HG03442 (cell line): ENCODE results near the gene ZSCAN21.
A peak's percentile ranks its signal among the peaks of the same experiment; 100 is the strongest.

Experiments
- ATAC-seq: cut with Tn5 transposase; IDR thresholded peaks from one replicate; pipeline ENCODE4 v1.9.1; 2021; ENCODE audit warnings: mild to moderate bottlenecking, moderate library complexity; ENCODE audit not compliant: unreplicated experiment

Gene ZSCAN21

DNA sequence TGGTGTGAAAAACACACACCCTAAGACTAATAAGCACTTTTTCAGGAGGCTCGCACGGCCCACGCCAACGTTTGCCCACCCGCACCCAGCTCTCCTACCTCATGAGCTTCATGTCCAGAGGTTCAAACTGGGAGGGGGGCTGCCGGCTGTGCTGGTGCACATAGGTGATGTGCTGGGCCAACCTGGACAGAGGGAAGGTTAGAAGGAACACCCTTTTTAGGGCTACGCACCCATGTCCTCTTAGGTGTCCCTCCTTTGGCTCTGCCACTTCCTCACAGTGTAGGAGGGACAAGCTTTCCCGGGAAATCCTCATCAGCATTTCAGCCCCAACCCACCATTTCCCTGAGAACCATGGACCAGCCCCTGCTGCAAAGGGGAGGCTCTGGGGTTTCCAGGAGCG is 45.7 kb downstream of the ZSCAN21 start:
- no peak for ATAC-seq

DNA sequence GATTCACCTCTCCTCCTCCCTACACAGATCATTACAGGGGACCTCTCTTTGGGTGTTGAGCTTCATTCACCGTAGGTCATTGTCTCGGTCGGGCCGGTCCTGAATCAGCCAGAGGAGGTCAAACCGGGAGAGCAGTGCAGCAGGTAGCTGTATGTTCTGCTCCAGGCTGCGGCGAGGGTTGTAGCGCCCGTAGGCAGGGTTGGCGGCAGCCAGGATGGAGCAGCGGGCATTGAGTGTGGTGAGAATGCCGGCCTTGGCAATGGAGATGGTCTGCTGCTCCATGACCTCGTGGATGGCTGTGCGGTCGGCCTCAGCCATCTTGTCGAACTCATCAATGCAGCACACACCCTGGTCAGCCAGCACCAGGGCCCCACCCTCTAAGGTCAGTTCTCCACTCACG is 46.1 kb downstream of the ZSCAN21 start:
- ATAC-seq = no peak

DNA sequence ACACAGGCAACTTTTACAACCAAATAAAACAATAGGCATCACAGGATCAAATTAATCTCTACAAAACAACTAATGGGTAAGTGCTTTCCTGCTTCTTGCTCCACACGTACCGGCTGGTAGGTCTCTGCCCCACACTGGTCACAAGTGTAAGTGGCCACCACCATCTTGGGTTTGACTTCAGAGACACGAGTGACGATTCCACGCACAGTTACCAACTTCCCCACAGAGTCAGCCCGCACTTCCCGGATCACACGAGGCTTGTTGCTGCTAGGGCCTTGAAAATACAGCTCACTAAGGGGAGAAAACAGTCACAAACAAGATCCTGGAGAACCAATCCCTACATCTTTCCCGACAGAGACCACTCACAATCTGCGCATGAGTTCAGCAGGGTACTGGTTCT is 49.3 kb downstream of the ZSCAN21 start:
- no peak for ATAC-seq

DNA sequence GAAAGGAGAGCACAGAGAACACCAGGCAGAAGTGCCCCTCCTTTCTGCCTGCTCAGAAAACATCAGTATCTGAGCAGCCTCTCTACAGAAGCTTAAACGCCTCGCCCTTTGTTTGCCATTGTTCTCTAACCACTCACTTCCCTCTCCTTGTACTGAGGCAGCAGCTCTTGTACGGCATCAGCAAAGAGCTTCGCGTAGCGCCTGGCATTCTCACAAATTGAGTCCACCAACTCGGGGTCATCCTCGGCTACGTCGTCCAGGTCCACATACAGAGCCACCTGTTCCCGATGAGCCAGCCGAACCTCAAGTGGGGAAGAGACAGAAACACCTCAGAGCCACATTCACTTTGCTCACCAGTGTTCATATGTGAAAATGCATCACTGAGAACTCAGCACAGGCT is 49.9 kb downstream of the ZSCAN21 start:
- ATAC-seq = no peak

DNA sequence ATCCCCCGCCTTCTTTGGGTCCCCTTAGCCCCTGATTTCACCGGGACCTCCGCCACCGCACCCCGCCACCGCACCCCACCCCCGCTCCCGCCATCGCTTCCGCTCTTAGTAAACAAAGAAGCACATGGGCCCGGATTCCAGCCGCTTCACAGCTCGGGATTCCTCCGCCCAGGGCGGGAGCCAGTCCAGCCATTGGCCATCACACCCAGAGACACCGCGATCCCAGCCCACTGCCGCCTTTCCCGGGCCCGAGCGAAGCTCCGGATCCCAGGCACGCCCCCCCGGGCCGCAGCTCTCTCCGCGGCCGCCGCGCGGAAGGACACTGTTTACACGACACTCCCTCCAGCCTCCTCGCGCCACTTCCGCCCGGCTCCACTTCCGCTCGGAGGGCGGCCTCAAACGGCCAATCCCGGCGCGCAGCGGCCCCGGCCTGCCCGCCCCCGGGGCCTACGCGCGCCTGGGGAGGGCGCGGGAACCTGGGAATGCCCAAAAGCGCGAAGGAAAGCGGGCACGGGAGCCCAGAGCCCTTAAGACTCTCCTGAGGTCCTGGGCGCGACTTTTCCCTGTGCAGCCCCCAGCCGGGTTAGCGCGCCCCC is 50.9 kb downstream of the ZSCAN21 start:
- ATAC-seq = peak; percentile 61

DNA sequence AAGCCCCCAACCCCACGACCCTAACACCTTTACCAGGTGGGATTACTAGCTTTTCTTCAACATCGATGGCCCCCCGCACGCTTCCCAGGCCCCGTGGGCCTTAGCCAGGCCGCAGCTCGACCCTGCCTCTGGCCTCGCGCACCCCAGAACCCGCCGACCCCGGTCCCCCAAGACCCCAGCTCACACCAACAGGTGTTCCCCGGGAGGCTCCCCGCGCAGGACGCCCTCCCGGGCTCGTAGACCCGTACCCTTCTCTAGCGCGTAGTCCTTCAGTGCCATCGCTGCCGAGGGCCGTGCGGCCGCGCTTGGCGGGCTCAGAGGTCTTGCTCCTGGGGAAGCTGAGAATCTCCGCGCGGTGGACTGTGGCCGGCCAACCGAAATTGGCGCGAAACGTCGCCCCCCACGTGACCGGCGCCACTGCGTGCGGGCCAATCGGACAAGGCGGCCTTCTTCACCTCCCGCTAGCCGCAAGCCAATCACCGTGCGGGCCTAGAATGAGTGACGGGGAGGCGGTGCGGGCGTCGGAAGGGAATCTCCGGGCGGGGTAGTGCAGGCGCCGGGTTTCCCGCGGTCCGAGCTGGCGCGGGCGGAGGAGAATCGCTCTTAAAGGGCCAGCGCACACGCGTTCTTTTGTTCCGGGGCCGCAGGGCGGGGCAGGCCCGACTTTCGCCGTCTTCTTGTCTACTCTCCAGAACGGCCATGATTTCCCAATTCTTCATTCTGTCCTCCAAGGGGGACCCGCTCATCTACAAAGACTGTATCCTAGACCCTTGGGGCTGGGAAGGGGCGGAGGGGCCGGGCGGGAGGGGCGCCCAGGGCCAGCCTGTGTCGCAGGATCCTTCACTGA is 51.7 kb downstream of the ZSCAN21 start, which contains the start of the genes AP4M1 and MCM7:
AP4M1 (plus strand) TSS at position 628 of the 847 bp plus-strand sequence; CDS start at position 700, 72 bp downstream.
MCM7 (minus strand) TSS at position 382 of the 847 bp plus-strand sequence; CDS start at position 279, 103 bp downstream.
- peak; percentile 78 for ATAC-seq

DNA sequence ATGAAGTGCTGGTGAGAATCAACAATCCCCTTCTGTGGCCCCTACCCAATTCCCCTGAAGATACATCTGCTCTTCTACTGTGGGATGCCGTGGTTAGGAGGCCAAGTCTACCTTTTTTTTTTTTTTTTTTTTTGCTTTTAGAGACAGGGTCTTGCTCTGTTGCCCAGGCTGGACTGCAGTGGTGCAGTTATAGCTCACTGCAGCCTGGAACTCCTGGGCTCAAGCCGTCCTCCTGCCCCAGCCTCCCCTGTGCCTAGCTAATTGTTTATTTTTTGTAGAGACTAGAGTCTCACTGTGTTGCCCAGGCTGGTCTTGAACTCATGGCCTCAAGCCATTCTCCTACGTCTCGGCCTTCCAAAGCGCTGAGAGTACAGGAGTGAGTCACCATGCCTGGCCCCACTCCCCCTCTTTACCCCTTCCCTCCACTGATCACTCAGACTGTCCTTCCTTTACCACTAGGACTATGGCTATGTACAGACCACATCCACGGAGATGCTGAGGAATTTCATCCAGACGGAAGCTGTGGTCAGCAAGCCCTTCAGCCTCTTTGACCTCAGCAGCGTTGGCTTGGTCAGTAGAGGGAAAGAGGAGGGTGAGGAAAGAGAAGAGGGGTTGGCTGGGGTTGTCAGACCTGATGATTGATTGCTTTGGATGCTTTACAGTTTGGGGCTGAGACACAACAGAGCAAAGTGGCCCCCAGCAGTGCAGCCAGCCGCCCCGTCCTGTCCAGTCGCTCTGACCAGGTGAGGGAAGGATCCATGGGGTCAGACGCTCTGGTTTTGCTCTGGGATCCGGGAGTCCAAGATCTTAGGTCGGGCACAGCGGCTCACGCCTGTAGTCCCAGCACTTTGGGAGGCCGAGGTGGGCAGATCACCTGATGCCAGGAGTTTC is 53.6 kb downstream of the ZSCAN21 start:
- no peak for ATAC-seq

DNA sequence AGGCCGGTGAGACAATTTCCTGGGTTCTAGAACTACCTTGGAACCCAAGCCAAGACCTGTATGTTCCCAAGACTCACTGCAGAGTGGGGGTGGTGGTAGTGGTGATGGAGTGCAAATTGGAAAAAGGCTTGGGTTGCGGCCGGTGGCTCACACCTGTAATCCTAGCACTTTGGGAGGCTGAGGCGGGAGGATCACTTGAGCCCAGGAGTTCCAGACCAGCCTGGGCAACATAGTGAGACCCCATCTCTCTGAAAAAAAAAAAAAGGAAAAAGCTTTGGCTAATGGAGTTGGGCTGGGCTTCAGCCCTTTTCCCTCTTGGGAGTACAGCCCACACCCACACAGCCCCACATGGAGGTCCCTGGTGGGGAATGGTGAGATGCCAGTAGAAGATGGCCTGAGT is 56.0 kb downstream of the ZSCAN21 start:
- ATAC-seq = no peak

DNA sequence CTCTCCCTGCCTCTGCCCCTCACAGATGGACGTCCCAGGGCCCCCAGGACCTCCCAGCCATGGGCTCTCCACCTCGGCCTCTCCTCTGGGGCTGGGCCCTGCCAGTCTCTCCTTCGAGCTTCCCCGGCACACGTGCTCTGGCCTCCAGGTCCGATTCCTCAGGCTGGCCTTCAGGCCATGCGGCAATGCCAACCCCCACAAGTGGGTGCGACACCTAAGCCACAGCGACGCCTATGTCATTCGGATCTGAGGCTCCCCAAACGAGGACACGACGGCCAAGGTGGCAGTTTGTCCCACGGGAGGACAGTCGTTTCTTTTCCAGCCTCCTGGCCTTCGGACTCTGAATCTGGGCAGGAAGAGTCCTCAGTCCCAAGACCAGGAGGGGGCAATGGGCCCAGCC is 57.1 kb downstream of the ZSCAN21 start:
- no peak for ATAC-seq

DNA sequence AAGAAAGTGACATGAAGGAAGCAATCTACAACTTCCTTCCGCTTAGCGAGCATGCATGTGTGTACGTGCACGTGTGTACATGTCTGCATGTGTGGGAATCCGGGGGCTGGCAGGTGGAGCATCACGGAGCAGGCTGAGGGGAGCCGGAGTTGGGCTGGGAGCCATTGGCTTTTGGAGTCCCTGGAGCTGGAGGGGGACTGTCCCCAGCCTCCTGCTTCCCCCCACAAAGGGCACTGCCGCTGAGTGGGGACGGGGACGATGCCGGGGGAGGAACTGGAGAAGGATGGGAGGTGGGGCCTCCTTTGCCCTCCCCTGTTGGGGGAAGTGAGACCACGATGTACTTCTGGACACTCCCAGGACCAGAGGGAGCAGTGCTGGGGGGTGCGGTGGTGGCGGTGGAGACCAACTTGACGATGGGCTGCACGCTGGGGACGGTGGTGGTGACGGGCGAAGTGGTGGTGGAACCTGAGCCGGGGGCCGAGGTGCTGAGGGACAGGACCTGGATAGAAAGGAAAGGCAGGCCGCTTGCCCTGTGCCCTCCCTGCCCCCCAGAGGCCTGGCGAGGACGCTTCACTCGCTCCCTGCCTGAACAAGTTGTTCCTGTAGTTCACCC is 57.7 kb downstream of the ZSCAN21 start:
- no peak for ATAC-seq

DNA sequence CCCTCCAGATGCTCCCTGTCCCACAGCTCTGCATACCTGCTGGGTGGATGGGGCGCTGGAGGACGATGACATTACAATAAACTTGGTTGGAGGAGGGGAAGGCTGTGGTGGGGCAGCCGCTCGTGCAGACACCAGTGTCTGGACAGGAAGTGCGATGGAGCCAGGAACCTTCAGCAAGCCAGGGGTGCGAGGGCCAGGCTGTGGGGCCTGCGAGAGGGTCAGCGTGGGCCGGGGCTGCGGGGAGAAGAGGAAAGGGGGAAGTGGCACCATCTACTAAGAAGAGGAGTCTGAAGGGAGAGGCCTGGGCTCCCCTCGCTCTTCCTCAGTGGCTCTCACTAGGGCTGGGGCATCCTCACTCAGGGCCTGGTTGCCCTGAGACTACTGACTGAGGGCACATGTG is 58.3 kb downstream of the ZSCAN21 start:
- ATAC-seq = no peak

DNA sequence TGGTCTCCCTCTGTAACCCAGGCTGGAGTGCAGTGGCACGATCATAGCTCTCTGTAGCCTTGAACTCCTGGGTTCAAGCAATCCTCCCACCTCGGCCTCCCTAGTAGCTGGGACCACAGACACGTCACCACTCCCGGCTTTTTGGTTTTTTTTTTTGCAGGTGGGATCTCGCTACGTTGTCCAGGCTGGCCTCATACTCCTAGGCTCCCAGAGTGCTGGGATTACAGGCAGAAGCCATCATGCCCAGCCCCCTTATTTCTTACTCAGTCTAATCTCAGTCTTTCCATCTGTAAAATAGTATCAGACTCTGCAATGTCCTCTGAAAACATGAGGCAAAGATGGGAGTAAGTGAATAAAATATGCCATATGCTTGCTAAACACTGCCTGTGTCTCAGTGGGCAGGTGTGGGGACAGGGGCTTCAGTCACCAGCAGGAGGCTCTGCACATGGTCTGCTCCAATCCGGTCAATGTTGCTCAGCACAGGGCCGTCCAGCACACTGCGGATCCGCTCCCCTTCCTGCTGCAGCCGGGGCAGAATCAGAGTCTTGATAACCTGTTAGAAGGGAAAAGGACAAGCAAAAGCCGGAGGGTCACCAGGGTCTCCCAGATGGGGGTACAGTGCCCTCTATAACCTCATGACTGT is 60.1 kb downstream of the ZSCAN21 start:
- ATAC-seq = no peak

DNA sequence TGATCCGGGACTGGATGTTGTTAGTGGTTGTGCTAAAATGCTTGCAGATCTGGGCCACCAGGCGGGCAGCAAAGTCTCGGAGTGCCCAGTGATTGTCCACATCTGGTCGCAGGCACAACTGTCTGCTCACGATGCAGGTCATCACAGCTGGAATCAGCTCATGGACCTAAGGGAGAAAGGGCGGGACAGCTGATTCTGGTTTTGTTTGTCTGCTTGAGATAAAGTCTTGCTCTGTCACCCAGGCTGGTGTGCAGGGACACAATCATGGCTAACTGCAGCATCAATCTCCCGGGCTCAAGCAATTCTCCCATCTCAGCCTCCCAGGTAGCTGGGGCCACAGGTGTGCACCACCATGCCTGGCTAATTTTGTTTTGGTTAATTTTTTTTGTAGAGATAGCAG is 61.6 kb downstream of the ZSCAN21 start:
- no peak for ATAC-seq

DNA sequence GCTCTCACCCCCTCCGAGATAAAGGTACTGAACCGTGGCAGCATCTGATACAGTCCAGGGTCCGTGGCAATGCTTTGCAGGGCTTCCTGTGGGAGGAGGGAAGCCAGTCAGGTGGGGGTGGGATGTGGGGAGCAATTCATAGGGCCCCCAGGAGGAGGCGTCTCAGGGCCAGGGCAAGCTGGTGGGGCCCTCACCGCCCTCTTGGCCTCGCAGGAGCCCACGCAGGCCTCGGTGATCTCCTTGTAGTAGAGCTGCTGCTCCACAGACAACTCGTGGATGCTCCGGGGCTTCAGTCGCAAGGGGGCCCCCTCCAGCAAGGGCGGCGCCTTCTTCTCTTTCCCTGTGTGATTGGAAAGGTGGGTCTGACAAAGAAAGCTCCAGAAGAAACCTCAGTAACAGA is 62.3 kb downstream of the ZSCAN21 start:
- no peak for ATAC-seq
